CD4-positive, alpha-beta memory T cell (primary cell): ENCODE measurements around the gene ATP2C1. TPM values are rescaled to one million over a fixed set of nuclear protein-coding genes. Genes with fewer than 3 reads are reported as not detected.

Source experiments
- CTCF ChIA-PET: fragments of 350-600 bp; sonication (Branson Sonifier 250); formaldehyde crosslinking; loops from one replicate; lab custom pipeline; 2021; ENCODE audit warnings: inconsistent platforms; ENCODE audit not compliant: partially characterized antibody; lab: Charles Lee
- POLR2A ChIA-PET: fragments of 350-600 bp; sonication (Branson Sonifier 250); formaldehyde crosslinking; loops from one replicate; lab custom pipeline; 2021; ENCODE audit not compliant: partially characterized antibody; lab: Charles Lee
- DNase-seq, 5 donors: peaks; one replicate each; pipeline versions ENCODE4 v3.0.0 to v3.0.0-alpha.2; 2020 to 2022; ENCODE audit warnings: mixed read lengths in 1 of 5
- H3K27ac ChIP-seq: one replicate; pipeline ENCODE4 v1.7.0; 2013; ENCODE audit warnings: low read depth, low read length
- H3K27me3 ChIP-seq: 2 replicates; pipeline ENCODE4 v1.7.0; 2013; ENCODE audit warnings: mild to moderate bottlenecking, low read length, moderate library complexity; ENCODE audit not compliant: insufficient read depth
- H3K36me3 ChIP-seq: 2 replicates; pipeline ENCODE4 v1.7.0; 2013; ENCODE audit warnings: mild to moderate bottlenecking, low read length, moderate library complexity; ENCODE audit not compliant: insufficient read depth
- H3K4me1 ChIP-seq: 2 replicates; pipeline ENCODE4 v1.7.0; 2013; ENCODE audit warnings: mild to moderate bottlenecking, low read length, moderate library complexity; ENCODE audit not compliant: insufficient read depth
- H3K4me3 ChIP-seq, 2 donors: one replicate each; pipeline ENCODE4 v1.7.0; 2013; ENCODE audit warnings: low read length in 2 of 2, mild to moderate bottlenecking in 1 of 2
- H3K9me3 ChIP-seq, 2 donors: one replicate each; pipeline ENCODE4 v1.7.0; 2013; ENCODE audit warnings: low read length in 2 of 2, control low read depth in 1 of 2; ENCODE audit not compliant: control insufficient read depth in 1 of 2
- H3K27ac Mint-ChIP-seq, 7 donors: one replicate each; pipeline ENCODE4 v1.8.0; 2020 to 2021; ENCODE audit warnings: mixed read lengths in 7 of 7, mild to moderate bottlenecking in 6 of 7, inconsistent platforms in 3 of 7, moderate library complexity in 3 of 7
- H3K27me3 Mint-ChIP-seq, 2 donors: one replicate each; pipeline ENCODE4 v1.8.0; 2020 to 2021; ENCODE audit warnings: mixed read lengths in 2 of 2
- H3K36me3 Mint-ChIP-seq, 2 donors: one replicate each; pipeline ENCODE4 v1.8.0; 2020 to 2021; ENCODE audit warnings: mixed read lengths in 2 of 2, inconsistent platforms in 1 of 2, mild to moderate bottlenecking in 1 of 2
- H3K4me1 Mint-ChIP-seq, 4 donors: one replicate each; pipeline ENCODE4 v1.8.0; 2020 to 2021; ENCODE audit warnings: mixed read lengths in 4 of 4, mild to moderate bottlenecking in 1 of 4
- H3K4me3 Mint-ChIP-seq, 8 donors: one replicate each; pipeline ENCODE4 v1.8.0; 2020 to 2021; ENCODE audit warnings: mixed read lengths in 8 of 8, mild to moderate bottlenecking in 7 of 8, moderate library complexity in 6 of 8, inconsistent platforms in 3 of 8
- H3K9me3 Mint-ChIP-seq, 8 donors: one replicate each; pipeline ENCODE4 v1.8.0; 2020 to 2021; ENCODE audit warnings: mixed read lengths in 8 of 8, mild to moderate bottlenecking in 5 of 8, inconsistent platforms in 3 of 8, moderate library complexity in 1 of 8
- intact Hi-C: fragments of 100-400 bp; cut with micrococcal nuclease; formaldehyde crosslinking; loops from one replicate; pipeline ENCODE4 v1.15.1; 2023
- polyA plus RNA-seq, 2 donors: library from polyadenylated mRNA; unstranded; fragments of 300-500 nt; fragmentation: Illumina TruSeq; gene quantifications; one replicate each; pipeline ENCODE4 v1.2.3, GENCODE V29; 2021
- total RNA-seq, 2 experiments: library from RNA; stranded (reverse); gene quantifications; one replicate each; pipeline ENCODE4 v1.2.3, GENCODE V29; 2021

ATP2C1 gene
- total and polyA plus RNA-seq, 4 experiments from 2014 or later: 12.0 to 57.3 (median 34.5) TPM

DNA sequence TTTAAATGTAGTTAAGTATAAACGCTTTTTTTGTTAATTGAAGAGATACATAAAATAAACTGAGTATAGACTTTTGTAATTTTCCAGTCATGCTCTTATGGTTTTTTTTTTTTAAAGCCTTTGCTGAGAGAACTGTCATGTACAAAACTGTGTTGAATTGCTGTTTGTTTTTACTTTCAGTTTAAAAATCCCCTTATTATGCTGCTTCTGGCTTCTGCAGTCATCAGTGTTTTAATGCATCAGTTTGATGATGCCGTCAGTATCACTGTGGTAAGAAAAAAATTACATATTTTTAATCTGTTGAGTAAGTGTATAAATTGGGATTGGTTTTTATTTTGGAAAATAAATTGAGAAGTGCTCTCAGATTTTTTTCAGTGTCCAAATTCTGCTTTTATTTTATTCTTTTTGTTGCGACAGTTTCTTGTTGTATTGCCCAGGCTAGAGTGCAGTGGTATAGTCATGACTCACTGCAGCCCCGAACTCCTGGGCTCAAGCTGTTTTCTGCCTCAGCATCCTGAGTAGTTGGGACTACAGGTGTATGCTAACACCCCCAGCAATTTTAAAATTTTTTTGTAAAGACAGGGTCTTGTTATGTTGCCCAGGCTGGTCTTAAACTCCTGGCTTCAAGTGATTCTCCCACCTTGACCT lies 40.7 kb downstream of the ATP2C1 start:
- Mint-ChIP-seq H3K4me3 (no peak overlapping the region), H3K4me1 (peaks cover 1 to 5% (median 4%) of the 10 kb centered on the region in 4 donors), H3K36me3 (peaks cover 43 to 46% of the 10 kb centered on the region in 2 donors), H3K9me3 (no peaks in the 10 kb centered on the region), H3K27ac (no peak overlapping the region), H3K27me3 (no peaks in the 10 kb centered on the region)
- Histone ChIP-seq H3K4me1 (no peaks in the 10 kb centered on the region), H3K27me3 (no peaks in the 10 kb centered on the region), H3K4me3 (no peak overlapping the region), H3K9me3 (no peaks in the 10 kb centered on the region), H3K36me3 (peaks cover 4% of the 10 kb centered on the region), H3K27ac (no peak overlapping the region)
- DNase-seq: no peak
- ChIA-PET CTCF (interaction anchor here (1.2 kb wide), 1 partner anchor 17 kb away, joined by 3 read pairs; no protein-coding TSS in a partner anchor), POLR2A (no interaction called here)
- intact Hi-C loops: no loop called here

DNA sequence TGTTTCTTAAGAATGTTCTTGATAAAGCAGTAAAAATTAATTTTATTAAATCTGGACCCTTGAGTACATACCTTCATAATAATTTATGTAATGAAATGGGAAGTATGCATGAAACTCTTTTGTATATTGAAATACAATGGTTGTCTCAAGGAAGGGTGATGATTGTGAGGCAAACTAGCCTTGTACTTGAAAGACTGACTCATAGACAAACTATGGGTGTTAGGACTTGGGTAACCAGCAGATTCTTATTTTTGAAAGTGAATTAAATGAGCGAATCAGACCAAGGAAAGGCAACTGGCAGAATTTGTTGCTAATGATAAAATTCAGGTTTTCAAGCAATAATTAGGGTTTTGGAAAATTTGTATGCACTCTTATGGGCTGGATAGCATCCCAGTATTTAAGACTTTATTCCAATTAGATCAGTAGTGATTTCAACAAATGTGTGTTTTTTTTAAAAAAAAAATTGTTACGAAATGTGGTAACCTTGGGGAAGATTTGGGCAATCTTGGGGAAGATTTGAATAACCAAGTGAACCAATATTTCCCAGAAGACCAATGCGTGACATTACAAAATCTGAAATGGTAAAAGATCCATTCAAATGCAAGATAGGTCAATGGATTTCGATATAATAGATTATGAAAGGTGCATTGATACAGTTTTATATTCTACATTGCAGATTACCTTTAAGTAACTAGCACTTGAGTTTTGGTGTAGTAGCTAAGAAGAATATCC lies 42.0 kb downstream of the ATP2C1 start:
- Mint-ChIP-seq H3K9me3 (no peaks in the 10 kb centered on the region), H3K27ac (no peak overlapping the region), H3K4me1 (no peaks in the 10 kb centered on the region), H3K36me3 (peaks cover 45 to 48% of the 10 kb centered on the region in 2 donors), H3K4me3 (no peak overlapping the region), H3K27me3 (no peaks in the 10 kb centered on the region)
- ChIA-PET POLR2A (no interaction called here), CTCF (no interaction called here)
- intact Hi-C loops: no loop called here
- Histone ChIP-seq H3K36me3 (peaks cover 4% of the 10 kb centered on the region), H3K27ac (no peak overlapping the region), H3K9me3 (no peaks in the 10 kb centered on the region), H3K4me1 (no peaks in the 10 kb centered on the region), H3K4me3 (no peak overlapping the region), H3K27me3 (no peaks in the 10 kb centered on the region)
- no peak for DNase-seq

DNA sequence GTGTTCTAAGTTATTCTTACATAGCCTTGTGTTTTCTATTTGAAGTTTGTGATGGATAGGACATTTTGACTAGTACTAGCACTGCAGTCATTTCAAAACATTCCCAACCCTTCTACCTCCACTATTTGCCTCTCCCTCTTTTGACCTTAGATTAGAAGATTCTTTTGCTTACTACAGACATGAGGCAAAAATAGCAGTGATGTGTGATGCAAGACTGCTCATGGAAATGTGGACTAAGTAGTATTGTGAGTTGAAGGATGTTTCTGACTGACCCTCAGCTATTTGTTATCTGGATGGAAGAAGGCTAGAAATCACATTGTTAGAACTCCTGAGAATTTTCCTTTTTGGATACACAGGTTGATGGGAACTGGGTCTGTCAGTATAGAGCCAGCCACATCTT lies 45.9 kb downstream of the ATP2C1 start:
- H3K4me3 ChIP-seq: no peak overlapping the region
- Mint-ChIP-seq H3K4me1 (no peaks in the 10 kb centered on the region), H3K27ac (peak overlapping the region in 1 of 7 donors; percentile 17), H3K9me3 (no peaks in the 10 kb centered on the region), H3K36me3 (peaks cover 53 to 63% of the 10 kb centered on the region in 2 donors), H3K27me3 (no peaks in the 10 kb centered on the region), H3K4me3 (no peak overlapping the region)
- H3K27ac ChIP-seq: no peak overlapping the region
- POLR2A ChIA-PET: no interaction called here
- peaks cover 19% of the 10 kb centered on the region for H3K36me3 ChIP-seq
- H3K4me1 ChIP-seq: no peaks in the 10 kb centered on the region
- DNase-seq: no peak
- no peaks in the 10 kb centered on the region for H3K27me3 ChIP-seq
- intact Hi-C loops: no loop called here
- CTCF ChIA-PET: no interaction called here
- no peaks in the 10 kb centered on the region for H3K9me3 ChIP-seq

DNA sequence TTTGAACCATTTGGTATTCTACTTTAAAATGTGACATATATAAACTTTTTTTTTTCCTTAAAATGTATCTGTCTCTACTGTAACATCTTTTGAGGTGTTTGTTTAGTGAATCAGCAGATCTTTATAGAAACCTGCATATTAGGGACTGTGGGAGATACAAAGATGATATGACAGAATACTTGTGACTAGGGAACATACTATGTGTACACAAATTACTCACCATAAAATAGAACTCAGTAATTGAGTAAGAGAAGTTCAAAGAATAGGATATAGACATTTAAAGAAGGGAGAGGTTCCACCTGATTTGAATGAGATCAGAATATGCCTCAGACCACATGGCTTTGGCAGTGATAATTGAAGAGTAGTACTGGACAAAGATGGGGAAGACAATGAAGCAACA lies 47.9 kb downstream of the ATP2C1 start:
- no peak overlapping the region for H3K4me3 ChIP-seq
- no peaks in the 10 kb centered on the region for H3K27me3 ChIP-seq
- Mint-ChIP-seq H3K27me3 (no peaks in the 10 kb centered on the region), H3K4me3 (no peak overlapping the region), H3K36me3 (peaks cover 65 to 71% of the 10 kb centered on the region in 2 donors), H3K9me3 (peaks cover 0 to 1% (median 0%) of the 10 kb centered on the region in 8 donors), H3K27ac (peak overlapping the region in 1 of 7 donors; percentile 74), H3K4me1 (no peaks in the 10 kb centered on the region)
- no peaks in the 10 kb centered on the region for H3K9me3 ChIP-seq
- intact Hi-C loops: no loop called here
- DNase-seq: no peak
- H3K4me1 ChIP-seq: no peaks in the 10 kb centered on the region
- CTCF ChIA-PET: no interaction called here
- POLR2A ChIA-PET: no interaction called here
- H3K27ac ChIP-seq: no peak overlapping the region
- peaks cover 19% of the 10 kb centered on the region for H3K36me3 ChIP-seq

DNA sequence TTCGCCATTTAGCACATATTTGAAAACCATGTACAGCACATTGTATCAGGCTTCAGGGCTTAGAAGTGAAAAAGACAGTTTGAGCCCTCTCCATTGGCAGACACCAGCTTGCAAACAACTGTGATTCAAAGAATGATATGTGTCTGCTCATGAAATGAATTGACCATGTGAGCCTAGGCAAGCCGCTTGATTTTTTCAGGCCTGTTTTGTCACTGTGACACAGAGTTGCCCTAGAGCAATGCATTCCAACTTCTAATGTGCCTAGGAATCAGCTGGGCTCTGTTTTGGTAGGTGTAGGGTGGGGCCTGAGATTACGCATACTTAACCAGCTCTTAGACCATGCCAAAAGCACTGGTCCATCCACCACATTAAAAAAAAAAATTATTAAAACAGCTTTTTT lies 53.0 kb downstream of the ATP2C1 start:
- CTCF ChIA-PET: no interaction called here

DNA sequence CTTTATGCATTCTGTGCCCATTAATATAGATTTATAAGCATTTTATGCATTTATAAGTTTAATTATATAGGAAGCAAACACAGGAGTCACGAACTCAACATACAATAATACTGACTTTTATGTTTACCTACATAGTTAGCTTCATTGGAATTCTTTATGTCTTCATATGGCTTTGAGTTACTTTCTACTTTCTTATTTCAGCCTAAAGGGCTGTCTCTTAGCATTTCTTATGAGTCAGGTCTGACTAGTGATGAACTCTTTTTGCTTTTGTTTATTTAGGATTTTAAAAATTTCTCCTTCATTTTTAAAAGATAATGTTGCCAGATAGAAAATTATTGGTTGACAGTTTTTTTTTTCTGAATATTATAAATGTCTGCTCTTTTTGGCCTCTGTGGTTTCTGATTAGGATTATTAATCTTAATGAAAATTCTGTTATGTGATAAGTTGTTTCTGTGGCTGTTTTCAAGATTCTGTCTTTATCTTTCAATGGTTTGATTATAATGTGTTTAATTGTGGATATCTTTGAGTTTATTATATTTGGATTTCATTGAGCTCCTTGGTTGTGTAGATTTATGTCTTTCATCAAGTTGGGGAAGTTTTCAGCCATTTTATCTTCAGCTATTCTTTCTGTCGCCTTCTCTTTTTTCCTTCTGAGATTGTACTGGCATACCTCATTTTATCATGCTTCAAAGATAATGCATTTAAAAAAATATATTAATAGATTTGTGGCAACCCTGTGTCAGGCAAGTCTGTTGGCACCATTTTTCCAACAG lies 54.3 kb downstream of the ATP2C1 start:
- CTCF ChIA-PET: interaction anchor here (1.0 to 1.6 kb wide), 2 partner anchors 35 to 188 kb away, joined by 3 read pairs; no protein-coding TSS in a partner anchor
- H3K4me1 Mint-ChIP-seq: peaks cover 0 to 7% (median 4%) of the 10 kb centered on the region in 4 donors
- intact Hi-C loops: no loop called here
- Histone ChIP-seq H3K36me3 (peaks cover 11% of the 10 kb centered on the region), H3K27ac (no peak overlapping the region), H3K4me3 (no peak overlapping the region), H3K4me1 (no peaks in the 10 kb centered on the region), H3K9me3 (no peaks in the 10 kb centered on the region), H3K27me3 (no peaks in the 10 kb centered on the region)
- H3K4me3 Mint-ChIP-seq: no peak overlapping the region
- H3K27me3 Mint-ChIP-seq: no peaks in the 10 kb centered on the region
- POLR2A ChIA-PET: no interaction called here
- peaks cover 66 to 76% of the 10 kb centered on the region in 2 donors for H3K36me3 Mint-ChIP-seq
- peaks cover 0 to 6% (median 0%) of the 10 kb centered on the region in 8 donors for H3K9me3 Mint-ChIP-seq
- peak overlapping the region in 1 of 7 donors; percentile 36 for H3K27ac Mint-ChIP-seq
- no peak for DNase-seq

More for the DNA sequence above, 53.0 kb downstream of the ATP2C1 start:
- Histone ChIP-seq H3K9me3 (no peaks in the 10 kb centered on the region), H3K4me3 (no peak overlapping the region), H3K36me3 (peaks cover 17% of the 10 kb centered on the region), H3K27me3 (no peaks in the 10 kb centered on the region), H3K27ac (no peak overlapping the region), H3K4me1 (no peaks in the 10 kb centered on the region)
- DNase-seq: no peak
- POLR2A ChIA-PET: no interaction called here
- Mint-ChIP-seq H3K9me3 (peaks cover 0 to 6% (median 0%) of the 10 kb centered on the region in 8 donors), H3K4me1 (peaks cover 0 to 7% (median 4%) of the 10 kb centered on the region in 4 donors), H3K36me3 (peaks cover 68 to 76% of the 10 kb centered on the region in 2 donors), H3K27ac (no peak overlapping the region), H3K27me3 (no peaks in the 10 kb centered on the region), H3K4me3 (no peak overlapping the region)
- intact Hi-C loops: no loop called here

DNA sequence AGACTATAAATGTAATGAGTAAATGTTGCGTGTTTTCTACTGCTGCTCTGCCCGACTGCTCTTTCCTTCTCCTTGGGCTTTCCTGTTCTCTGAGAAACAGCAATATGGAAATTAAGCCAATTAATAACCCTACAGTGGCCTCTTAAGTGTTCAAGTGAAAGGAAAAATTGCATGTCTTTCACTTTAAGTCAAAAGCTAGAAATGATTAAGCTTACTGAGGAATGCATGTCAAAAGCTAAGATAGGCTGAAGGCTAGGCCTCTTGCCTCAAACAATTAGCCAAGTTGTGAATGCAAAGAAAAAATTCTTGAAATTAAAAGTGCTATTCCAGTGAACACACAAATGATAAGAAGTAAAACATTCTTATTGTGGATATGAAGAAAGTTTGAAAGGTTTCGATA lies 55.0 kb downstream of the ATP2C1 start:
- no peak overlapping the region for H3K27ac ChIP-seq
- H3K4me1 ChIP-seq: no peaks in the 10 kb centered on the region
- intact Hi-C loops: no loop called here
- POLR2A ChIA-PET: no interaction called here
- Mint-ChIP-seq H3K36me3 (peaks cover 65 to 72% of the 10 kb centered on the region in 2 donors), H3K4me1 (peaks cover 0 to 7% (median 4%) of the 10 kb centered on the region in 4 donors), H3K27ac (no peak overlapping the region), H3K4me3 (no peak overlapping the region), H3K9me3 (peaks cover 0 to 6% (median 0%) of the 10 kb centered on the region in 8 donors), H3K27me3 (no peaks in the 10 kb centered on the region)
- no peak for DNase-seq
- H3K4me3 ChIP-seq: no peak overlapping the region
- CTCF ChIA-PET: interaction anchor here (1.0 to 1.6 kb wide), 2 partner anchors 35 to 189 kb away, joined by 3 read pairs; no protein-coding TSS in a partner anchor
- peaks cover 5% of the 10 kb centered on the region for H3K36me3 ChIP-seq
- H3K27me3 ChIP-seq: no peaks in the 10 kb centered on the region
- H3K9me3 ChIP-seq: no peaks in the 10 kb centered on the region
